Measurements from ENCODE around the gene SMG6.

DNA sequence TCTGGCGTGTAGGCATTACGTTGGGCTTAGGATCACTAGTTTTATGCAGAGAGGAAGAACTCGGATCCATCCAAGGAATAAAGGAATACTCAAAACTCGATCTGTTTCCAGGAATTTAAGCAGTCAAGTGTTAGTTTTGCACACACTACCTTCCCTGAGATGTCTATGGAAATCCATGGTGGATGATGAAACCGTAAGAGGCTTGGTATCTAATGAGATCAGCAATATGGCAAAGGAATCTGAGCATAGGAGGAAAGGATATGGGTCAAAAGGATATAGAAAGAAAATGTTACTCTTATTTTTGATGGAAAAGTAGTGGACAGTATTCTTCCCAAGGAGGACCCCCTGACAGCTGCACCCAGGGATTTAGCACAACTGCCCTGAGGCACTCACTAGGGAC, 59.6 kb downstream of the SMG6 start:
- TF ChIP-seq, protein P1, sequence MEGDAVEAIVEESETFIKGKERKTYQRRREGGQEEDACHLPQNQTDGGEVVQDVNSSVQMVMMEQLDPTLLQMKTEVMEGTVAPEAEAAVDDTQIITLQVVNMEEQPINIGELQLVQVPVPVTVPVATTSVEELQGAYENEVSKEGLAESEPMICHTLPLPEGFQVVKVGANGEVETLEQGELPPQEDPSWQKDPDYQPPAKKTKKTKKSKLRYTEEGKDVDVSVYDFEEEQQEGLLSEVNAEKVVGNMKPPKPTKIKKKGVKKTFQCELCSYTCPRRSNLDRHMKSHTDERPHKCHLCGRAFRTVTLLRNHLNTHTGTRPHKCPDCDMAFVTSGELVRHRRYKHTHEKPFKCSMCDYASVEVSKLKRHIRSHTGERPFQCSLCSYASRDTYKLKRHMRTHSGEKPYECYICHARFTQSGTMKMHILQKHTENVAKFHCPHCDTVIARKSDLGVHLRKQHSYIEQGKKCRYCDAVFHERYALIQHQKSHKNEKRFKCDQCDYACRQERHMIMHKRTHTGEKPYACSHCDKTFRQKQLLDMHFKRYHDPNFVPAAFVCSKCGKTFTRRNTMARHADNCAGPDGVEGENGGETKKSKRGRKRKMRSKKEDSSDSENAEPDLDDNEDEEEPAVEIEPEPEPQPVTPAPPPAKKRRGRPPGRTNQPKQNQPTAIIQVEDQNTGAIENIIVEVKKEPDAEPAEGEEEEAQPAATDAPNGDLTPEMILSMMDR (IDR thresholded peaks at IDR 0.05), result no peak
- TF ChIP-seq POLR2A (IDR thresholded peaks at IDR 0.05), result no peak
